ENCODE data around the gene TENT4A.

The TENT4A gene

DNA sequence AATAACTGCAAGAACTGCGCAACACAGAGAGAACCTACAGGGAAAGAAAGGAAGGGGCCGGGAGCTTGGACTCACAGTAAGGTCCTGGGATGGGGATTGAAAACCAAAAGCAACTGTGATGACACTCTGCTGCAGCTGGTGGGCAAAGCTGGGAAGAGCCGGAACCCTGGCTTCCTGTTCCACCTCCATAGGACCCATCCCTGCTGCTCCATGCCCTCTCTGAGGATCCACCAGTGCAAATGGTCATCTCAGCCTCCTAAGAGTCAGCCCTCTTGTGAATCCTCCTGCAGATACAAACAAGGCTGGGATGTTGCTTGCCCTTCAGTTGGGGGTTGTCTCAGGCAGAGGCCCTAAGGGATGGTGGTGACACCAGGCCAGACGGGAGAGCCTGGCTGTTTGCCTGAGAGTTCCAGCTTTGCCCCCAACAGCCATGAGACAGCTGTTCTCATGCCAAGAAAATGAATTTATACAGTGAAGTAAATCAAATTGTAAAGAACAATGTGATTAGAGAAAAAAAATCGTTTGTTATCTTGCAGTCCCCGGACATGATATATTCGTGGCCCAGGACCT lies 90.8 kb downstream of the TENT4A start:
- no peak overlapping the region for H3K4me3 ChIP-seq (replicated peaks; ENCODE audit: low read depth, low read length)
- TF ChIP-seq, protein P1, sequence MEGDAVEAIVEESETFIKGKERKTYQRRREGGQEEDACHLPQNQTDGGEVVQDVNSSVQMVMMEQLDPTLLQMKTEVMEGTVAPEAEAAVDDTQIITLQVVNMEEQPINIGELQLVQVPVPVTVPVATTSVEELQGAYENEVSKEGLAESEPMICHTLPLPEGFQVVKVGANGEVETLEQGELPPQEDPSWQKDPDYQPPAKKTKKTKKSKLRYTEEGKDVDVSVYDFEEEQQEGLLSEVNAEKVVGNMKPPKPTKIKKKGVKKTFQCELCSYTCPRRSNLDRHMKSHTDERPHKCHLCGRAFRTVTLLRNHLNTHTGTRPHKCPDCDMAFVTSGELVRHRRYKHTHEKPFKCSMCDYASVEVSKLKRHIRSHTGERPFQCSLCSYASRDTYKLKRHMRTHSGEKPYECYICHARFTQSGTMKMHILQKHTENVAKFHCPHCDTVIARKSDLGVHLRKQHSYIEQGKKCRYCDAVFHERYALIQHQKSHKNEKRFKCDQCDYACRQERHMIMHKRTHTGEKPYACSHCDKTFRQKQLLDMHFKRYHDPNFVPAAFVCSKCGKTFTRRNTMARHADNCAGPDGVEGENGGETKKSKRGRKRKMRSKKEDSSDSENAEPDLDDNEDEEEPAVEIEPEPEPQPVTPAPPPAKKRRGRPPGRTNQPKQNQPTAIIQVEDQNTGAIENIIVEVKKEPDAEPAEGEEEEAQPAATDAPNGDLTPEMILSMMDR (IDR thresholded peaks at IDR 0.05; ENCODE audit: low read length, missing control alignments): no peak
- no peak for DNase-seq (ENCODE audit: low read depth)

DNA sequence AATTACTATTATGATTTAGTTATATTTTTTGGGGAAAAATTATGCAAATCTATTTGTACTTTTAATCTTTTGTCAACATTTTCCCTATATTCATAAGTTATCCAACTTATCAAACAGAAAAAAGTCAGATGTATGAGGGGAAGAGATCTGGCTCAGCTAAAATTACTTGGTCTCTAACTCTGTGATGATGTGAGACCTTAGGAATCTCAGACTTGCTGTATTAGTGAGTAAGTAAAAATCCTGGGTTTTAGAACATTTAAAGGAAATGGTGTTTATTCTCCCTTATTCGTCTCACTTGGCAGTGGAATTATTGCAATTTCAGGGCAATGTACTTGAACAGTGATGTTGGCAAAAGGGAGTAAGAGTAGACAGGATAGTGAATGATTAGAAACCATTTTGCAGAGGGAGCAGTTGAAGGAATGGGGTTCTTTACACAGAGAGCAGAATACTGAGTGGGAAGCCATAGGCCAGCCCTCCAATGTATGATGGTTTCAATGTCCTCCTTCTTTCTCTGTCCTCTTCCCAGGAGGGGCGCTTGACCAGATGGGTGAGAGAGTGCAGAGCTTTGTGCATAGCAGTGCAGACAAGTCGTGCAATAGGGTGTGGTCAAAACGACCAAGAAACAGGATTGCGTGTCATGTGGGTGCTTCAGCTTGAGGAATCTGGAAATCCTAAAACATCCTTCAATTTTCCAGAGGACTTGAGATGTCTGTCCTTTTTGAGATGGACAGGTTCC lies 91.7 kb downstream of the TENT4A start:
- H3K4me3 ChIP-seq (replicated peaks; ENCODE audit: low read depth, low read length): no peak overlapping the region
- TF ChIP-seq, protein P1 (IDR thresholded peaks at IDR 0.05; ENCODE audit: low read length, missing control alignments): no peak
- peak; percentile 23 for DNase-seq (ENCODE audit: low read depth)

DNA sequence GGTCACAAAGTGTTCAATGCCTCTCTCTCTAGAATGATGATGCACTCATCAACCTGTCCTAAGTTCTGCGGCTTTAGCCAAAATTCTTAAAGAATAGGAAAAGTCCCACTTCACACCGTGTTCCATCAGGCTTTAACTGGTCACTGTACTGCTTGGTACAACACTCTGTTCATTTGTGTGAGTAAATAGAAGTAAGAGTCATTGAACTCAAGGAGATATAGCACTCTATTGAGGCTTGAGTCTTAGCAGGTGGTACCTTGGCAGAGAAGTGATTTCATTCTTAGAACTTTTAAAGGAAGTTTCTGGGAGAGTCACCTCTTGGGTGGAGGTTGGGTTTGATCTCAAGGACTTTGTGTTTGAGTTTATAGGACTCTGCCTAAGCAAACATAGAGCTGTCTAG lies 92.6 kb downstream of the TENT4A start:
- no peak overlapping the region for H3K4me3 ChIP-seq (replicated peaks; ENCODE audit: low read depth, low read length)
- no peak for DNase-seq (ENCODE audit: low read depth)
- TF ChIP-seq, protein P1 (IDR thresholded peaks at IDR 0.05; ENCODE audit: low read length, missing control alignments): no peak

Data from fibroblast of pulmonary artery (primary cell).